GM23338 (cell line): Measurements from ENCODE around the gene TAOK3. TPM values are rescaled to one million over a fixed set of nuclear protein-coding genes. Genes with fewer than 3 reads are reported as not detected.

Source experiments
- ATAC-seq: fragments of 200-7000 bp; cut with Tn5 transposase; 3 replicates; pipeline ENCODE4 v1.9.1; 2020
- DNase-seq: peaks from one replicate; pipeline ENCODE4 v3.0.0-alpha.2; 2015; ENCODE audit warnings: low spot score
- H2AFZ ChIP-seq: fragments of 200-600 bp; sonication (generic); 2 replicates; pipeline ENCODE4 v1.8.0; 2016; ENCODE audit warnings: antibody characterized with exemption, mild to moderate bottlenecking, moderate library complexity
- H3F3A ChIP-seq: fragments of 200-600 bp; sonication (generic); replicated peaks from 2 replicates; pipeline ENCODE4 v1.8.0; 2017; ENCODE audit warnings: antibody characterized with exemption, mixed run types, low read depth
- H3K27ac ChIP-seq: fragments of 200-600 bp; sonication (generic); 2 replicates; pipeline ENCODE4 v1.6.1; 2016; ENCODE audit warnings: low read depth
- H3K27me3 ChIP-seq: fragments of 200-600 bp; sonication (generic); 2 replicates; pipeline ENCODE4 v1.8.0; 2016; ENCODE audit warnings: mild to moderate bottlenecking, mixed run types, moderate library complexity; ENCODE audit not compliant: insufficient read depth
- H3K36me3 ChIP-seq: fragments of 200-600 bp; sonication (generic); 2 replicates; pipeline ENCODE4 v1.8.0; 2016; ENCODE audit warnings: mild to moderate bottlenecking; ENCODE audit not compliant: insufficient read depth
- H3K4me1 ChIP-seq: fragments of 200-600 bp; sonication (generic); 2 replicates; pipeline ENCODE4 v1.8.0; 2016; ENCODE audit warnings: mild to moderate bottlenecking, moderate library complexity; ENCODE audit not compliant: insufficient read depth
- H3K4me2 ChIP-seq: fragments of 200-600 bp; sonication (generic); 2 replicates; pipeline ENCODE4 v1.7.1; 2017; ENCODE audit warnings: mixed run types
- H3K4me3 ChIP-seq: fragments of 200-600 bp; sonication (generic); 2 replicates; pipeline ENCODE4 v1.6.1; 2016; ENCODE audit warnings: mixed run types
- H3K79me2 ChIP-seq: fragments of 200-600 bp; sonication (generic); replicated peaks from 2 replicates; pipeline ENCODE4 v1.8.0; 2017; ENCODE audit warnings: mild to moderate bottlenecking; ENCODE audit not compliant: insufficient read depth
- H3K9me2 ChIP-seq: fragments of 200-600 bp; sonication (generic); 2 replicates; pipeline ENCODE4 v1.8.0; 2017; ENCODE audit not compliant: insufficient read depth
- H4K20me1 ChIP-seq: fragments of 200-600 bp; sonication (generic); replicated peaks from 2 replicates; pipeline ENCODE4 v1.8.0; 2017; ENCODE audit warnings: mild to moderate bottlenecking; ENCODE audit not compliant: insufficient read depth
- H3K27ac Mint-ChIP-seq: 2 replicates; pipeline ENCODE4 v1.8.0; 2020; ENCODE audit warnings: inconsistent platforms, mild to moderate bottlenecking, moderate library complexity, mixed read lengths
- H3K27me3 Mint-ChIP-seq: 3 replicates; pipeline ENCODE4 v1.8.0; 2022; ENCODE audit warnings: low read depth, mild to moderate bottlenecking, moderate library complexity, mixed read lengths, inconsistent platforms; ENCODE audit not compliant: insufficient read depth, poor library complexity
- H3K36me3 Mint-ChIP-seq: 3 replicates; pipeline ENCODE4 v1.8.0; 2021; ENCODE audit warnings: low read depth, mild to moderate bottlenecking, inconsistent platforms, moderate library complexity, mixed read lengths
- H3K4me1 Mint-ChIP-seq: 3 replicates; pipeline ENCODE4 v1.8.0; 2020; ENCODE audit warnings: mild to moderate bottlenecking, inconsistent platforms, mixed read lengths
- H3K4me3 Mint-ChIP-seq: 3 replicates; pipeline ENCODE4 v1.8.0; 2021; ENCODE audit warnings: moderate library complexity, mild to moderate bottlenecking, inconsistent platforms, mixed read lengths
- H3K9me3 Mint-ChIP-seq: 3 replicates; pipeline ENCODE4 v1.8.0; 2020; ENCODE audit warnings: moderate library complexity, mild to moderate bottlenecking, inconsistent platforms, mixed read lengths
- CREB1 ChIP-seq: fragments of 250-450 bp; sonication (Bioruptor Pico); IDR thresholded peaks from 2 replicates; pipeline ENCODE4 v1.5.0; 2020; ENCODE audit warnings: low read depth, mild to moderate bottlenecking, moderate library complexity
- EZH2 ChIP-seq: fragments of 200-600 bp; sonication (generic); IDR thresholded peaks from one replicate; pipeline ENCODE4 v1.8.0; 2017; ENCODE audit warnings: antibody characterized with exemption, mild to moderate bottlenecking, low read depth; ENCODE audit not compliant: unreplicated experiment
- ZNF114 ChIP-seq: fragments of 250-450 bp; sonication (Bioruptor Pico); IDR thresholded peaks from 2 replicates; pipeline ENCODE4 v1.5.0; 2020; ENCODE audit warnings: mild to moderate bottlenecking, moderate library complexity
- polyA plus RNA-seq: library from polyadenylated mRNA; unstranded; fragments of >200 nt; fragmentation: Nextera tagmentation; extraction: Ambion mirVana; gene quantifications from 2 replicates; pipeline ENCODE4 v1.2.1, GENCODE V29; 2016
- total RNA-seq: library from RNA; depleted of rRNA; stranded (reverse); fragments of >200 nt; shearing (Covaris generic); gene quantifications from 2 replicates; pipeline ENCODE4 v1.2.3, GENCODE V29; 2014
- TF ChIP-seq, protein P1 (sequence below), 2 experiments: fragments of 200-600 bp in 1 of 2; sonication (generic) in 1 of 2; conservative IDR thresholded peaks; 2 replicates each; pipeline versions ENCODE4 v1.5.1 to v1.6.1; 2016 to 2017; ENCODE audit warnings: antibody characterized with exemption in 2 of 2, low read depth in 2 of 2, mild to moderate bottlenecking in 2 of 2, moderate library complexity in 1 of 2
- TF ChIP-seq, protein P2 (sequence below): fragments of 250-450 bp; sonication (Bioruptor Pico); IDR thresholded peaks from 2 replicates; pipeline ENCODE4 v1.5.0; 2020; ENCODE audit warnings: mild to moderate bottlenecking, moderate library complexity

The TAOK3 gene
- total and polyA plus RNA-seq, 2 experiments from 2014 or later, result 7.6 to 20.4 TPM

DNA sequence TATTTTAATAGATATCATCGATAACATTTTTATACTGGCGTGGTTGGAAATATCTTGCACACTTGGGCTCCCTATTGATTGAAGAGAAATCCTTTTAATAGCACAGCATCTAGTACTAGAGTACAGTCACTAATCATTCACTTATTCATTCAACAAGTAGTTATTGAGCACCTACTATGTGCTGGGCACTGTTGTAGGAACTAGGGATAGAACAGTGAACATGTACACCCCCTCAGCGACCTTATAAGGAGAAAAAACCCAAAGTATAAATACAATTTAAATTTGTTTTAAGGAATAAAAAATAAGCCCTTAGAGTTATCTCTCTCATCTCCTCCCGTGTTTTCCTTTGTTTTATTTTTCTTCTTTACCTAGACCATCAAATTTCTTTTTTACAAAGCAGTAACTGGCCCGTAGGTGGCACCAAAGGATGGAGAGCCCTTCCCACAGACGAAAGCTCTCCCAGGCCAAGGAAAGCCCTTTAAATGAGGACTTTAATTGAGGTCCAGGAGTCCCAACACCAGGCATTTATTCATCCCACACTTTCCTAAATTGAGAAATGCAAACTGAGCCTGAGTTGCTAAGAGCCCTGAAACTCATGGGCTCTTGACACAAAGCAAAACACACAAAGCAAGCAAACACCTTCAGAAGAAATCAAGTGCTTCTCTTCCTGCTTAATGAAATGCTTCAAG lies 207.8 kb downstream of the TAOK3 start:
- Histone ChIP-seq H3K9me2 (no peaks in the 10 kb centered on the region), H2AFZ (no peak overlapping the region), H4K20me1 (no peaks in the 10 kb centered on the region), H3K4me1 (no peaks in the 10 kb centered on the region), H3K36me3 (no peaks in the 10 kb centered on the region), H3F3A (no peaks in the 10 kb centered on the region), H3K4me3 (no peak overlapping the region), H3K27me3 (no peaks in the 10 kb centered on the region), H3K27ac (no peak overlapping the region), H3K79me2 (no peaks in the 10 kb centered on the region), H3K4me2 (no peak overlapping the region)
- Mint-ChIP-seq H3K9me3 (no peaks in the 10 kb centered on the region), H3K27ac (no peak overlapping the region), H3K4me1 (no peaks in the 10 kb centered on the region; the same call in 2 of the 3 replicates), H3K27me3 (no peaks in the 10 kb centered on the region), H3K36me3 (no peaks in the 10 kb centered on the region), H3K4me3 (no peak overlapping the region)
- peak; percentile 83 for DNase-seq
- peak; percentile 88 for ATAC-seq
- TF ChIP-seq, protein P1, sequence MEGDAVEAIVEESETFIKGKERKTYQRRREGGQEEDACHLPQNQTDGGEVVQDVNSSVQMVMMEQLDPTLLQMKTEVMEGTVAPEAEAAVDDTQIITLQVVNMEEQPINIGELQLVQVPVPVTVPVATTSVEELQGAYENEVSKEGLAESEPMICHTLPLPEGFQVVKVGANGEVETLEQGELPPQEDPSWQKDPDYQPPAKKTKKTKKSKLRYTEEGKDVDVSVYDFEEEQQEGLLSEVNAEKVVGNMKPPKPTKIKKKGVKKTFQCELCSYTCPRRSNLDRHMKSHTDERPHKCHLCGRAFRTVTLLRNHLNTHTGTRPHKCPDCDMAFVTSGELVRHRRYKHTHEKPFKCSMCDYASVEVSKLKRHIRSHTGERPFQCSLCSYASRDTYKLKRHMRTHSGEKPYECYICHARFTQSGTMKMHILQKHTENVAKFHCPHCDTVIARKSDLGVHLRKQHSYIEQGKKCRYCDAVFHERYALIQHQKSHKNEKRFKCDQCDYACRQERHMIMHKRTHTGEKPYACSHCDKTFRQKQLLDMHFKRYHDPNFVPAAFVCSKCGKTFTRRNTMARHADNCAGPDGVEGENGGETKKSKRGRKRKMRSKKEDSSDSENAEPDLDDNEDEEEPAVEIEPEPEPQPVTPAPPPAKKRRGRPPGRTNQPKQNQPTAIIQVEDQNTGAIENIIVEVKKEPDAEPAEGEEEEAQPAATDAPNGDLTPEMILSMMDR (conservative IDR thresholded peaks at IDR 0.05; ENCODE audit: low read depth in 2 of 2), result peak; percentile 85 to 88
- TF ChIP-seq ZNF114 (CRISPR knock-in tag) (no peak), EZH2 (no peak), CREB1 (CRISPR knock-in tag) (no peak)
- TF ChIP-seq, protein P2, sequence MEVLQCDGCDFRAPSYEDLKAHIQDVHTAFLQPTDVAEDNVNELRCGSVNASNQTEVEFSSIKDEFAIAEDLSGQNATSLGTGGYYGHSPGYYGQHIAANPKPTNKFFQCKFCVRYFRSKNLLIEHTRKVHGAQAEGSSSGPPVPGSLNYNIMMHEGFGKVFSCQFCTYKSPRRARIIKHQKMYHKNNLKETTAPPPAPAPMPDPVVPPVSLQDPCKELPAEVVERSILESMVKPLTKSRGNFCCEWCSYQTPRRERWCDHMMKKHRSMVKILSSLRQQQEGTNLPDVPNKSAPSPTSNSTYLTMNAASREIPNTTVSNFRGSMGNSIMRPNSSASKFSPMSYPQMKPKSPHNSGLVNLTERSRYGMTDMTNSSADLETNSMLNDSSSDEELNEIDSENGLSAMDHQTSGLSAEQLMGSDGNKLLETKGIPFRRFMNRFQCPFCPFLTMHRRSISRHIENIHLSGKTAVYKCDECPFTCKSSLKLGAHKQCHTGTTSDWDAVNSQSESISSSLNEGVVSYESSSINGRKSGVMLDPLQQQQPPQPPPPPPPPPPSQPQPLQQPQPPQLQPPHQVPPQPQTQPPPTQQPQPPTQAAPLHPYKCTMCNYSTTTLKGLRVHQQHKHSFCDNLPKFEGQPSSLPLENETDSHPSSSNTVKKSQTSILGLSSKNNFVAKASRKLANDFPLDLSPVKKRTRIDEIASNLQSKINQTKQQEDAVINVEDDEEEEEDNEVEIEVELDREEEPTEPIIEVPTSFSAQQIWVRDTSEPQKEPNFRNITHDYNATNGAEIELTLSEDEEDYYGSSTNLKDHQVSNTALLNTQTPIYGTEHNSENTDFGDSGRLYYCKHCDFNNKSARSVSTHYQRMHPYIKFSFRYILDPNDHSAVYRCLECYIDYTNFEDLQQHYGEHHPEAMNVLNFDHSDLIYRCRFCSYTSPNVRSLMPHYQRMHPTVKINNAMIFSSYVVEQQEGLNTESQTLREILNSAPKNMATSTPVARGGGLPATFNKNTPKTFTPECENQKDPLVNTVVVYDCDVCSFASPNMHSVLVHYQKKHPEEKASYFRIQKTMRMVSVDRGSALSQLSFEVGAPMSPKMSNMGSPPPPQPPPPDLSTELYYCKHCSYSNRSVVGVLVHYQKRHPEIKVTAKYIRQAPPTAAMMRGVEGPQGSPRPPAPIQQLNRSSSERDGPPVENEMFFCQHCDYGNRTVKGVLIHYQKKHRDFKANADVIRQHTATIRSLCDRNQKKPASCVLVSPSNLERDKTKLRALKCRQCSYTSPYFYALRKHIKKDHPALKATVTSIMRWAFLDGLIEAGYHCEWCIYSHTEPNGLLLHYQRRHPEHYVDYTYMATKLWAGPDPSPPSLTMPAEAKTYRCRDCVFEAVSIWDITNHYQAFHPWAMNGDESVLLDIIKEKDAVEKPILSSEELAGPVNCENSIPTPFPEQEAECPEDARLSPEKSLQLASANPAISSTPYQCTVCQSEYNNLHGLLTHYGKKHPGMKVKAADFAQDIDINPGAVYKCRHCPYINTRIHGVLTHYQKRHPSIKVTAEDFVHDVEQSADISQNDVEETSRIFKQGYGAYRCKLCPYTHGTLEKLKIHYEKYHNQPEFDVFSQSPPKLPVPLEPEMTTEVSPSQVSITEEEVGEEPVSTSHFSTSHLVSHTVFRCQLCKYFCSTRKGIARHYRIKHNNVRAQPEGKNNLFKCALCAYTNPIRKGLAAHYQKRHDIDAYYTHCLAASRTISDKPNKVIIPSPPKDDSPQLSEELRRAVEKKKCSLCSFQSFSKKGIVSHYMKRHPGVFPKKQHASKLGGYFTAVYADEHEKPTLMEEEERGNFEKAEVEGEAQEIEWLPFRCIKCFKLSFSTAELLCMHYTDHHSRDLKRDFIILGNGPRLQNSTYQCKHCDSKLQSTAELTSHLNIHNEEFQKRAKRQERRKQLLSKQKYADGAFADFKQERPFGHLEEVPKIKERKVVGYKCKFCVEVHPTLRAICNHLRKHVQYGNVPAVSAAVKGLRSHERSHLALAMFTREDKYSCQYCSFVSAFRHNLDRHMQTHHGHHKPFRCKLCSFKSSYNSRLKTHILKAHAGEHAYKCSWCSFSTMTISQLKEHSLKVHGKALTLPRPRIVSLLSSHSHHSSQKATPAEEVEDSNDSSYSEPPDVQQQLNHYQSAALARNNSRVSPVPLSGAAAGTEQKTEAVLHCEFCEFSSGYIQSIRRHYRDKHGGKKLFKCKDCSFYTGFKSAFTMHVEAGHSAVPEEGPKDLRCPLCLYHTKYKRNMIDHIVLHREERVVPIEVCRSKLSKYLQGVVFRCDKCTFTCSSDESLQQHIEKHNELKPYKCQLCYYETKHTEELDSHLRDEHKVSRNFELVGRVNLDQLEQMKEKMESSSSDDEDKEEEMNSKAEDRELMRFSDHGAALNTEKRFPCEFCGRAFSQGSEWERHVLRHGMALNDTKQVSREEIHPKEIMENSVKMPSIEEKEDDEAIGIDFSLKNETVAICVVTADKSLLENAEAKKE (CRISPR knock-in tag), result no peak
